T-helper 1 cell (primary cell): ENCODE data around the gene CDKAL1.
"Not testable (repeated sequence)": the region's sequence is repeated elsewhere in the genome, so short reads cannot be mapped to it uniquely, and the experiment has no call there.

Experiments used
- DNase-seq, 5 donors: peaks; one replicate each; pipeline ENCODE4 v3.0.0-alpha.2; 2012 to 2020

The CDKAL1 gene

DNA sequence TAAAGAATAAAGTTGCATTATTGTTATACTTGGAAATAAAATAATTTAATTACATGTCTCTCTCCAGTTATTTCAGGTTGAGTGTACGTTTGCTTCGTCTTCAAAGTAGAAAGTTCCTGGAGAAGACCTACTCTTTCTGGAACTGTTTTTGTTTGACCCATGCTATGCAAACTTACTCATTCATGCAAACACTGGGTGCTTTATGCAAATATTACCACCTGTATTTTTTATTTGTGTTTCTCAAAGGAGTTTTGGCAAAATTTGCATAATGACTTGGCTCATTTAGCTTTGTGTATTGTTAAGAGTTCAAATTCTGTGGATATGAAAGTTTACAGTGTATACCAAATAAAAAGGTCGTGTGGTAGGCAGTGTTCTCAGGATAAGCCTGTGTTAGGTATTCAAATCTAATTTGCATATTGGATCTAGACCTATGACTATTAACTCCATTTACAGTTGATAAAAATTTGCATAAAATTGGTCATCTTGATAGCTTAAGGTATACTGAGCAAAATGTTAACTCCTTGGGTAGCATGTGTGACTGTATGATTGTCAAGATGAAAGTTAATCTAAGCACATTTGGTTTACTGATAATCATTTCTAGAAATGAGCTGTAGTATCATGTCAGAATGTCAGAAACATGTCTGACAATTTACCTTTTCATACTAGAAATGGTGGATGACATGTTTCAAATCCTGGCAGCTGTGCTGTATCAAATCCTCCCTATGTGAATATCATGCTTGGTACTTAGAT is 65.2 kb downstream of the CDKAL1 start:
- DNase-seq: peak in 1 of 5 donors; percentile 38

DNA sequence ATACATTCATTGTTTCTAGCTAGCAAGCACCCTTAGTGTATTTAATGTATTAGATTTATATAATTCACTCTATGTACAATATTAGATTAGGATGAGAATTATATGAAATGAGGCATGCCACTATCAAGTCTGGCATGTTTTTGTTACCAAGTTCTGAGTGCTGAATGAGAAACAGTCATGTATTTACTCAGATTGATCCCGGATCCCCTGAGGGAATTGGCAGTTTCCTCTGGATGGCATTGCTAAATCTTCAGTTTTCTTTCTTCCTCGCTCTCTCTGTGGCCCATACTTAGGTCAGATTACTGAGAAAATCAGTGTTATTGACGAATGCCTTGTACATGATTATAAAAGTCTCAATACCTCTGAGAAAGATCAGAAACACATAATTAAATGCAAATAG is 66.6 kb downstream of the CDKAL1 start:
- DNase-seq: no peak

DNA sequence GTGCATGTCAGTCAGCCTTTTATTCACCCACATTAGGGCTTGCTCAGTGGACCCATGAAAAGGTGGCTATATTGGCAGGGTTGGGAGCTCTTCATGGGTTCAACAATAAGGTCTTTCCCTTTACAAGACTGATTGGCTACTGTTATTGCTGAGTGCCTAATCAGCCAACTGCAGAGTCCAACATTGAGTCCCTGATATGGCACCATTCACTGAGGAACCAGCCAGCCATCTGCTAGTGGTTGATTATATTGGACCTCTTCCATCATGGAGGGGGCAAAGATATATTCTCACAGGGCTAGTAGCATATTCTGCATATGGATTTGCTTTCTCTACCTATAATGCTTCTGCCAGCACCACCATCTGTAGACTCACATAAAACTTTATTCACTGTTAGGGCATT is 69.9 kb downstream of the CDKAL1 start:
- DNase-seq: no peak

DNA sequence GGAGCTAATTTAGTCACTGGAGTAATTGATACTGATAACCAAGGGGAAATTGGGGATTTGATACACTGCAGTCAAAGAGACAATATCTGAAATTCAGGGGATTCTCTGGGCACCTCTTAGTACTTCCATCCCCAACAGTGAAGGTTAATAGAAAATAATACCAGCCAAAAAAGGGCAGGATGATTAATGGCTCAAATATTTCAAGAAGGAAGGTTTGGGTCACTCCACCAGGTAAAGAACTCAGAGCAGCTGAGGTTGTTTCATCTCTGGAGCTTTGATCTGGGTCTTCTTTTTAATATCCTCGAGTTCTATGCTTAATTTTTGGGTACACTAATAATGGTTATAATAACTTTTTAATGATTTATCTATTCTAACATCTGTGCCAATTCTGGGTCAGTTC is 70.8 kb downstream of the CDKAL1 start:
- DNase-seq: no peak

DNA sequence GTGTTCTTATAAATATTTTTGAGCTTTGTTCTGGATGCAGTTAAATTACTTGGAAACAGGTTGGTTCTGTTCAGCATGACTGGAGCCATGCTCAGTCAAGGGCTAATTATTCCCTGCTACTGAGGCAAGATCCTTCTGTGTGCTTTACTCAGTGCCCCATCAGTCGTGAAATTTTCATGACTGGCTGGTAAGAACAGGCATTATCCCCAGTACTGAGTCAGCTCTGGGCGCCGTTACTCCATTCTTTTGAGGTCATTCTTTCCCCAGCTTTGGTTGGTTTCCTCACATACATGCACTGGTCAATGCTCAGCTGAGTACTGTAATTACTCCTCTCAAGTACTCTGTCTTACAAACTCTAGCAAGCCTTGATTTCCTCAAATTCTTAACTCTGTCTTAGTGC is 71.3 kb downstream of the CDKAL1 start:
- no peak for DNase-seq

DNA sequence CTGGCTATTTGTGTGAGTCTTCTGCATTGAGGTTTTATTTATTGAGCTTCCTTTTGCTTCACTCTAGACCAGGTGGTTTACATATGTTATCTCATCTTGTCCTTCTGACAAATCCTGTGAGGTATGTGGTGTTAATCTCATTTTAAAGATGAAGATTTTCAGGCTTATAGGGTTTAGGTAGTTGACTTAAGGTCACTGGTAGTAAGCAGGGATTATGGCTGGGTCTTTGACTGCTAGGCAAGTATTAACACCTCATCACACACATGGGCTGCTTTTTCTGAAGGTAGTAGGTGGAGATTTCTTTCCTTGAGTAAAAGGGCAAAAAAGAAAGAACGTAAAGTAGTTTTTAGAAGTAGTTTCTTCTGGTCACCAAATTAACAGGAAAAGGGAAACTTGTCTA is 72.6 kb downstream of the CDKAL1 start:
- no peak for DNase-seq

DNA sequence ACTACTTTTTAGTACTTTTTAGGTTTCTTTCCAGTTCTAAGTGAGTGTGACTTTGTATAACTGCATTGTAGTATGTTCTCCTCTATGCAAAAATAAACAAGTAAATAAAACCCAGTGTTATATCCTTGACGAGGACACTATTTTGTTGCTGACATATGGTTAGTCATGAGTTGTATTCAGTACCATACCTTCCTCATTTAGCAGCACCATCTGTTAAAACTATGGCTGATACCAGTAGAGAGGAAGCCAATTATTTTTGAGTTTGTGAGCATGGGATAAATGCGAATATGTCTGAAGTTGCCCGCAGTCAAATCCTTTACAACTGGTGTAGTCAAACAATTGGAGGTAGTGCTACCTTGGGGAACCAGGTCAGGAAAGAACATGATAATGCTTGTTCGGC is 74.1 kb downstream of the CDKAL1 start:
- DNase-seq: no peak

DNA sequence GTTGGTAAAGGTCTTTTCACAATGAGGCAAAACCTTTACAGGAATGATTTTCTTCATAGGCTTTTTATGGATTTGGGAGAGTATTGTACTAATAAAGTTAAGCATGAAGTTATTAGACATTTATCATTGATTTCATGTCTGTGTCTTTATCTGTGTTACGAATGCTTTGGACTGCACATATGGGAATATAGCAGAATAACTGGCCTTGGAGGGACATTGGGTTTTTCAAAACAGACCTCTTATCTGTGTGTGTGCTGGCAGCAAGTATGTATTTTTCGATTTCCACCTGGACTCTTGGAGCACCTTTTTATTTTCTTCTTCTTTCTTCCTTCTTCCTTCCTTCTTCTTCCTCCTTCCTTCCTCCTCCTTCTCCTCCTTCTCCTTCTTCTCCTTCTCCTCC is 74.6 kb downstream of the CDKAL1 start:
- DNase-seq: no peak

DNA sequence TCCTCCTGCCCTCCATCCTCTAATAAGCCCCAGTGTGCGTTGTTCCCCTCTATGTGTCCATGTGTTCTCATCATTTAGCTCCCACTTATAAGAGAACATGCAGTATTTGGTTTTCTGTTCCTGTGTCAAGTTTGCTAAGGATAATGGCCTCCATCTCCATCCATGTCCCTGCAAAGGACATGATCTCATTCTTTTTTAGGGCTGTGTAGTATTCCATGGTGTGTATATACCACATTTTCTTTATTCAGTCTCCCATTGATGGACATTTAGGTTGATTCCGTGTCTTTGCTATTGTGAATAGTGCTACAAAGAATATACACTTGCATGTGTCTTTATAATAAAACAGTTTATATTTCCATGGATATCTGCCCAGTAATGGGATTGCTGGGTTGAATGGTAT is 75.7 kb downstream of the CDKAL1 start:
- DNase-seq: not testable (repeated sequence)

DNA sequence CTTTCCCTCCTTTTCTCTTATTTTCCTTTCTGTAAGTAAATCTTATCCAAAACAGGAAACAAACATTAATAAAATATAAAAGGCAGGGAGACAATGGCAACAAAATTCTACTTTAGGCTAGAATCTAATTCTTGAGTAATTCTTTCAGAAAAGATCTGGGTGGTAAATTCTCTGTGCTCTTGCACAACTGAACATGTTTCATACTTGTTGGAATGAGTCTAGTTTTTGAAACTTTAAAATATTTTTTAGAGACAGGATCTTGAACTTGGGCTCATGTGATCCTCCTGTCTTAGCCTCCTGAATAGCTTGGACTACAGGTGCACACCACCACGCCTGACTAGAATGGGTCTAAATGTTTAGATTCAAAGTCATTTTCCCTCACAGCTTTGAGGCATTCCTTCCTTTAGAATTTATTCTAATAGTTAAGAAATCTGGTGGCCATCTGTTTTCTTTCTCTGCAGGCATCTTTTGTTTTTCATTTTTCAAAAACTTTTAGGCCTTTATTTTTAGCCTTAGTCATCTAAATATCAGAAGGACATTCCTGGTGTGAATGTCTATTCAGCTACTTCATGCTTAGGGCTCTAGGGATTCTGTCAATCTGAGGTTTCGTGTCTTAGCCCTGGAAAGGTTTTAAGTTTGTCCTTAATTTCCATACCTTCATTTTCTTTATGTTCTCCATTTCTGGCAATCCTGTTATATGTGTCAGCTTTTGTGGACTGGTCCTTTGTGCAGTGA is 76.5 kb downstream of the CDKAL1 start:
- DNase-seq: no peak

DNA sequence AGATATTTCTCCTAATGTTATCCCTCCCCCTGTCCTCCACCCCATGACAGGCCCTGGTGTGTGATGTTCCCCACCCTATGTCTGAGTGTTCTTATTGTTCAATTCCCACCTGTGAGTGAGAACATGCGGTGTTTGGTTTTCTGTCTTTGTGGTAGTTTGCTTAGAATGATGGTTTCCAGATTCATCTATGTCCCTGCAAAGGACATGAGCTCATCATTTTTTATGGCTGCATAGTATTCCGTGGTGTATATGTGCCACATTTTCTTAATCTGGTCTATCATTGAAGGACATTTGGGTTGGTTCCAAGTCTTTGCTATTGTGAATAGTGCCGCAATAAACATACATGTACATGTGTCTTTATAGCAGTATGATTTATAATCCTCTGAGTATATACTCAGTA is 83.3 kb downstream of the CDKAL1 start:
- DNase-seq: not testable (repeated sequence)

DNA sequence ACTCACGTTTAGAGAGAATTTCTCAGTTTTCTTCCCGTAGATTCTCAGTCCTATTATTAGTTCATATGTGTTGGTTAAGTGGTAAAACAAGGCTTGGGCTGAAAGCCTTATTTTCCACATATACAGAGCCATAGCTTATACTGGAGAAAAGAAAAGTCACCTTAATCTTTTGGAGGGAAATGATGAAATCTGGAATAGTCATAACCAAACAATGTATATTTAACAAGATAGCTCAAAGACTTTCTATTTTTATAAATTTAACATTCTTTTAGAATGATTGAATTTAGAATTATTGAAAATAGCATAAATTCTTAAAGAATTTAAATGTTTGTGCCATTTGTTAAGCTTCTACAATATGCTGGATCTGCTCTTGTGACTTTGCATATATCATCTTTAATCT is 85.8 kb downstream of the CDKAL1 start:
- DNase-seq: no peak

DNA sequence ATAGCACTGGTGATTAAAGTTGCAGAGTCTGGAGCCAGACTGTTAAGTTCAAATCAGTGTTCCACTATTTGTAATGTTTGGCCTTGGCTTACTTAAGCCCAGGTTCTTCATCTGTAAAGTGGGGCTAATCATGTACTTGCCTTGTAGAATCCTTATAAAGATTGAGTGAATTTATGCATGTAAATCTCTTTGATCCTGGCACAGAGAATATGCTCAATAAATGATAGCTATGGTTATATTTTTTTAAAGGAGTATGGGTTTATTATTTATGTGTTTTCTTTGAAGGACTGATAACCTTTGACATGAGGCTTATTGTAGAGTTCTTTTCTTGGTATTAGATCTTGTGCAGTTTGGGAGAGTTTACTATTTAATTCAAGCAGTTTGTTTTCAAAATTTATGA is 89.5 kb downstream of the CDKAL1 start:
- DNase-seq: no peak

DNA sequence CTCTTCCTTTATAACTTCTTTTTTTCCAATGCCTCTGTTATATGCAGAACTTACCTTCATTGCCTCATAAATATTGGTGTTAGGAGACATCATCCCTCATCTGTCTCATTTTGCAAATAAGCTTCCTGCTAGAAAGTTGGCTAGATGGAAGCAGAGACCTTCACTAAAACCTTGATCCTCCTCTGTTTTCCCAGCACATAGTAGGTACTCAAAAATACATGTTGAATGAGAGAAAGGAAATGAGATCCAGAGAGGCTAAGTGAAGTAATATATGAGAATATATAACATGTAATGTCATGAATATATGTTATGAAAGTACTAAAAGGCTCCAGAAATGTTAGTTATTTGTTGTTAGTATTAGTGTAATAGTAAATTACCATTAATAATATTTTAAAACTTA is 91.9 kb downstream of the CDKAL1 start:
- no peak for DNase-seq

DNA sequence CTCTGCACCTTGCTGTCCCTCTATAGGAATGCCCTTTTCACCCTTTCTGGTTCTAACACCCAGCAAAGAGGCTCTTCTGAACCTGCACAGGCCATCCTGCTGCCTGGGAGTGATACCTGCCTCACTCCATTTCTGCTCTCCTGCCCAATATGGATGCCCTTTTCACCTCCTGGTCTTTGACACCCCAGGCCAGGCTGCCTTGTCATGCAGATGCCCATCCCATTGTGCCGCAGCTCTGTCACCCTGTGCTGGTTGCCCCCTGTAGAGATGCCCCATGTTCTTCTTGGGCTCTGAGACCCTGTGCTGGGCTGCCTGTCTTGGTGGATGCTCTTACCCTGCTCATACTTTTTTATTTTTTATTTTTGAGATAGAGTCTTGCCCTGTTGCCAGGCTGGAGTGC is 95.3 kb downstream of the CDKAL1 start:
- DNase-seq: no peak

DNA sequence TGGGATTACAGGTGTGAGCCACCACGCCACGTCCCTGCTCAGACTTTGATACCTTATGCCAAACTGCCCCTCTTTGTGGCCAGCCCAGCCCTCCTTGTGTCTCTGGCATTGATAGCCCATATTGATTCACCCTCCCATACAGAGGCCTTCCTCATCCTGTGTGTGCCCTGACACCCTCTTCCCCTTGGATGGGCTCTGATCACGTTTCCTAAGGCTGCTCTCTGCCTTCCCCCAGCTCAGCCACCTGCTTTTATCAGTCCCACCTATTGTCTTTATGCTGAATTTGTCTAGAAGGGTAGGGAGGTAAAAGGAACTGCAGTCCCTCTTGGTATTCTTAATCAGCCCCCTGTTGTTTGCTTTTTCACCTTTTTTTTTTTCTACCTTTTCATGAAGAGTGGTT is 95.9 kb downstream of the CDKAL1 start:
- DNase-seq: no peak

DNA sequence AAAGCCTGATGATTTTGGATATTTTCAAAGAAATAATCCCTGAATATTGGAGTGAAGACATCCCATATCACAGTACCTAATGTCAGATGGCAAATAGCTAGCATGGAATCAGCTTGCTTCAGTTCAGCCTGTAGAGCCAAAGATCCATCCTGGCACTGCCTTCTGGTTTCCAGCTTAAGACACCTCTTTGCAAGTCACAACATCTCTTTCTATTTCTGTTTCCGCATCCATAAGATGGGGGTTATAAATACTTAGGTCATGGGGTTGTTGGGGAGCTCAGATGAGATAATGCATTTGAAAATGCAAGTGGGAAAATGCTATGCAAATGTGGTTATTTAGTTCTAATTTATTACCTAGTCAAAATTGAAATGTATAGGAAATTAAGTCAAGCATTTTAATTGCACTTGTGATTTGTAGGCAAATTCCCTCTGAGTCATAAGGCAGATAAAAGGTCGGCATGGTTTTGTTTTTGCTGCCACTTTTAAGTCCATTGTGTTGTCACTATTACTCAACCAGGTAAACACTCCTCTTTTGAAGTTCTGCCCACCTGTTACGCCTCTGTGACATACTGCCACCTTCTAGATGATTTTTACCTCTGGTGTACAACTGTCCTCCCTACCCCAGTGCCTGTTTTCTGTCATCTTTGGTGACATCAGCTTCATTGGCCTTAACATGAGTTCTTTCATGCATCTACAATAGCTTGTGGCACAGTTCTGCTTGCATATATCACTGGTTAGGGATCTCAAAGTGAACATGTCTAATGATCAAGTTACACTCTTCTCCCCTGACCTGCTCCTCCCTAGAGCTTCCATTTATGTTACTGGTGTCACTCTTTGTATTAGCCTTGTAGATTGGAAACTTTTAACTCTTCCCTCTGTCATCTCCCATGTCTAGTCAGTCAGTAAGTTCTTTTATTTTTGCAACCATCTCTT is 96.6 kb downstream of the CDKAL1 start:
- DNase-seq: peak in 1 of 5 donors; percentile 6

DNA sequence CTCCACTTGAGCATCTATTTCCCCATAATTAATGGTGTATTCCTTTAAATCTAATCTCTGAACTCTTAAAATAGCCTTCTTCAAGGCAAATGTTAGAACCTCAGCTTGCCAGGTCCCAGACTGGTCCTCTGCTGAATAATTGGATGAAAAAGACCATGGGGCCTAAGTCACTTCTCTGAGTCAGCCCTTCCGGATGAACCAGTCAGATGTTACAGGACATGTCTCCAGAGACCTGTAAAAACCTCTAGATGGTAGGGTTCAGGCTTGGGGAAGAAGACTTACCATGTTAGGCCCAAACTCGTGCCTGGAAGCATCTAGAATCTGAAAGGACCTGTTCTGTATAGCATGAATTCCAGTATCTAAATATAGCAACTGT is 97.3 kb downstream of the CDKAL1 start:
- no peak for DNase-seq

DNA sequence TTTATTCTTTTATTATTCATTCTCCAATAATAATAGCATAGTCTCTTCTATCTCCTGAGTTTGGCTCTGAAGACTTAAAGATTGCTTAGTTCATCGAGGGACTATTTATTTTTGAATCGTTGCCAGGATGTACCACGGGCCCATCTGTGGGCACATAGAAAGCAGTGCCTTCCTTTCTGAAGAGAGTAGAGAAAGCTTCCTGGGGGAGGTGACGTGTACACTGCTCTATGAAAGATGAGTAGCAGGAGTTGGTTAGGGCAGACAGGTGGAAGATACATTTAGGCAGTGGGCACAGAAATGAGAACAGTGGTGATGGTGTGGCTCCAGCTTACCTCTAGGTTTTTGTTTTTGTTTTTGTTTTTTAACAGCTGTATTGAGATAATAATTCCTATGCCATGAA is 98.4 kb downstream of the CDKAL1 start:
- DNase-seq: peak in 1 of 5 donors; percentile 18

DNA sequence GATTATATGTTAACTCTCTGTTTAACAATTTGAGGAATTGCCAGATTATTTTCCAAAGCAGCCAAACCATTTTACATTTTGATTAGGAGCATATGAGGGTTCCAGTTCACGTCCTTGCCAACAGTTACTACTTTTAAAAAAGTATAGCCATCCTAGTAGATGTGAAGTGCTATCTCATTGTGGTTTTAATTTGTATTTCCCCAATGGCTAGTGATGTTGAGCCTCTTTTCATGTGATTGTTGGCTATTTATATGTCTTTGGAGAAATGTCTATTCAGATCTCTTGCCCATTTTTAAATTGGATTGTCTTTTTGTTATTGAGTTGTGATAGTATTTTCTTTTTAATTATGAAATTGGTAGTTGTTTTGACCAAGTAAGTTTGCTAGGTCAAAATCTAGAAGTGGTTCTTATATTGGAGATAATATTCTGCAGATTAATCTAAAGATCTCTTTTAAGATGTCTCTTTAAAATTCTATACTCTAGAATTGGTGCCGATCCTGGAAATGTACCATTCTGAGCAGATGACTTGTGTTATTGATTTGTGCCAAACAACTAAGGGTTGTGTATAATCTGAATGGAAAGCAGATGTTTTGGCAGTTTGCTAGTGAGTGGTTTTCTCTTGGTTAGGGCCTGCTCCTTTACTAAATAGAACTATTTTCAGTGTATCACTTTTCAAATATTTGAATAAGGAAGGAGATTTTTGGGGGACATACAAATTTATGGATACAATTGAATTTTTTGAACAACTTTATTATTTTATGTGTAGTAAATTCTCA is 99.5 kb downstream of the CDKAL1 start:
- no peak for DNase-seq

DNA sequence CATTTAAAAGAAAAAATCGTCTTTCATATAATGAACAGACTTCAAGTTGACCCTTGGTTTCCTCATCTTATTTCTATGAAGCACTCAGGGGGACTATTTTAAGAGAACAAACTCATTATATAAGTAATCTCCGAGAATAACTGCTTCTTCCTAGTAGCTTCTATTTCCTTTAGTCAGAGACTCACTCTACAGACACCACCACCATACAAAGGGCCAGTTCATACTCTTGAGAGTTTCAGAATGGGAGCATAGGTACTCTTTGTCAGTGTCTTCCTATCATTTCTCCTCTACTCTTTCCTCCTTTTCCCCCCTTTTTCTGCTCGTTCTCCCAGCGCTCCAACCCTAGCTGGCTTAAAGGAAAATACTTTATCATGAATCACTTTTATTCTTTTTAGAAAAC is 104.9 kb downstream of the CDKAL1 start:
- no peak for DNase-seq

DNA sequence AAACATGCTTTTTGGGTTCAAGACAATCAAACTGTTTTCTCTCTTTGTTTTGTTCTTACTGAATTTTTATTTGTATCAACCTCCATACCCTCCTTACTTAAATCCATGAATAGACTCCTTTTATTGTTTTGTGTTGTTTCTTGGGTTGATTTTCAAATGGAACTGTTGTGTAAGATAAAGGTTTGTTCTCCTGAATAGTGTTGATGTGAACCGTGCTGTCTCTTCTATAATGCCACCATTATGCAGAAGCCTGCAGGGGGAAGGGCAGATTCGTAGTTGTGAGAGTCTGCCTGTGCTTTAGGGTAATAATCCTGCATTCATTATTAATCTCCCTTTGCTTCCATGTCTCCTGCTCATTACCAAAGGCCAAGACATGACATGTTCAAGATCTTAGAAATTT is 105.9 kb downstream of the CDKAL1 start:
- no peak for DNase-seq

DNA sequence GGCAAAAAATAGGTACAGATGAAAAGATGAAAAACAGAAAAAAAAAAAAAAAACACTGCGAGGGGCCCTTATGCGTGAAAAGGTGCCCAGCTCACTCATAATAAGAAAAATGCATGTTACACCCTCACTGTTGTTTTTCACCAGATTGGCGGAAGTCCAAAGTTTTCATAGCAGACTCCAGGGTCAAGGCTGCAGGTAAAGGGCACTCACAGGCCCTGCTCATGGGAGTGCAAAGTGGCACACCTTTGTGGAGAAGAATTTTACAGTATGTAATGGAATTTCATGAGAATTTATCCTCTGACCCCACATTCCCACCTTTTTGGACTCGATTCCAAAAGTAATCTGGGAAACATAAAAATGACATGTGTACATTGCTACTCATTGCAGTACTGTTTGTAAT is 108.2 kb downstream of the CDKAL1 start:
- DNase-seq: no peak
